ENCODE results near the gene GLO1.

GLO1 gene

DNA sequence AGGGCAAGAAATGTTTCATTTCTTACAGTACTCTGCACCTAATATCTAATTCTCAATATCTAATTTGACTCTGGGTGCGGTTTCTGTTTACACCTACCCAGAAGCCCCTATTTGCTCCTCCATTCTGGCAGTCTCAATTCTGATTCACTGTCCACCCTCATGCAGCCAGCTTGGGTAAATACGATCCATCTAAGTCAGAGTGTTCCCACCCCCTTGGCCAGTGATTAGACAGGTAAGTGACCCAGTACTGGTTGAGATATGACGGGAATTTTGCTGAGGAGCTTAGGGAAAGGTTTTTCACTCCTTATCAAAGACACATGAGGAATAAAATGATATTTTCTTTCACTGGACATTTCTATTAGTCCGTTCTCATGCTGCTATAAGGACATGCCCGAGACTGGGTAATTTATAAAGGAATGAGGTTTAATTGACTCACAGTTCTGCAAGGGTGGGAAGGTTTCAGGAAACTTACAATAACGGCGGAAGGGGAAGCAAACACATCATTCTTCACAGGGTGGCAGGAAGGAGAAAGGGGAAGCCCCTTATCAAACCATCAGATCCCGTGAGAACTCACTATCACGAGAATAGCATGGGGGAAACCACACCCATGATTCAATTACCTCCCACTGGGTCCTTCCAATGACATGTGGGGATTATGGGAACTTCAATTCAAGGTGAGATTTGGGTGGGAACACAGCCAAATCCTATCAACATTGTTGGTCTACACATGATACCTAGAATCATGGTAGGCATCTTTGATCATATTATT lies 29.4 kb downstream of the GLO1 start:
- H3K4me2 ChIP-seq (ENCODE audit: insufficient read depth, low read length): no peak overlapping the region
- DNase-seq (no peak), ATAC-seq (ENCODE audit: insufficient read depth, low read depth) (no peak)
- TF ChIP-seq CTCF (IDR thresholded peaks at IDR 0.05; ENCODE audit: borderline replicate concordance, extremely low read depth, low read length, poor library complexity, severe bottlenecking): no peak
- TF ChIP-seq EZH2 (IDR thresholded peaks at IDR 0.05; ENCODE audit: borderline replicate concordance, low read depth, low read length, severe bottlenecking): no peak
- no peak overlapping the region for H2AFZ ChIP-seq (ENCODE audit: low read depth, low read length)
- H3K27ac ChIP-seq (ENCODE audit: low read length): no peak overlapping the region
- H3K9ac ChIP-seq (ENCODE audit: low read depth, low read length): no peak overlapping the region
- no peaks in the 10 kb centered on the region for H3K27me3 ChIP-seq (ENCODE audit: insufficient read depth, low read length, poor library complexity)
- no peaks in the 10 kb centered on the region for H3K4me1 ChIP-seq (ENCODE audit: insufficient read depth, low read length)
- H3K4me3 ChIP-seq (ENCODE audit: low read depth in 1 of 2, low read length in 2 of 2): no peak overlapping the region
- no peaks in the 10 kb centered on the region; the same call in 1 of the 2 replicates for H4K20me1 ChIP-seq (ENCODE audit: insufficient read depth, low read length)
- H3K9me3 ChIP-seq (ENCODE audit: insufficient read depth, low read length, severe bottlenecking): no peaks in the 10 kb centered on the region
- no peaks in the 10 kb centered on the region for H3K79me2 ChIP-seq (ENCODE audit: insufficient read depth, low read length)
- H3K36me3 ChIP-seq (ENCODE audit: insufficient read depth, low read length): peaks cover 39% of the 10 kb centered on the region

GRCh38 chr6:38671885-38672467 lies 31.0 kb downstream of the GLO1 start:
- no peak overlapping the region for H3K9ac ChIP-seq (ENCODE audit: low read depth, low read length)
- no peaks in the 10 kb centered on the region for H3K4me1 ChIP-seq (ENCODE audit: insufficient read depth, low read length)
- H3K9me3 ChIP-seq (ENCODE audit: insufficient read depth, low read length, severe bottlenecking): no peaks in the 10 kb centered on the region
- peak; percentile 72 for TF ChIP-seq CTCF (IDR thresholded peaks at IDR 0.05; ENCODE audit: borderline replicate concordance, extremely low read depth, low read length, poor library complexity, severe bottlenecking)
- no peak for TF ChIP-seq EZH2 (IDR thresholded peaks at IDR 0.05; ENCODE audit: borderline replicate concordance, low read depth, low read length, severe bottlenecking)
- DNase-seq (peak; percentile 30), ATAC-seq (ENCODE audit: insufficient read depth, low read depth) (peak; percentile 89)
- no peak overlapping the region for H3K4me2 ChIP-seq (ENCODE audit: insufficient read depth, low read length)
- H3K4me3 ChIP-seq (ENCODE audit: low read depth in 1 of 2, low read length in 2 of 2): no peak overlapping the region
- no peak overlapping the region for H3K27ac ChIP-seq (ENCODE audit: low read length)
- H2AFZ ChIP-seq (ENCODE audit: low read depth, low read length): no peak overlapping the region
- H4K20me1 ChIP-seq (ENCODE audit: insufficient read depth, low read length): no peaks in the 10 kb centered on the region; the same call in 1 of the 2 replicates
- peaks cover 25% of the 10 kb centered on the region for H3K36me3 ChIP-seq (ENCODE audit: insufficient read depth, low read length)
- H3K27me3 ChIP-seq (ENCODE audit: insufficient read depth, low read length, poor library complexity): no peaks in the 10 kb centered on the region
- H3K79me2 ChIP-seq (ENCODE audit: insufficient read depth, low read length): no peaks in the 10 kb centered on the region

DNA sequence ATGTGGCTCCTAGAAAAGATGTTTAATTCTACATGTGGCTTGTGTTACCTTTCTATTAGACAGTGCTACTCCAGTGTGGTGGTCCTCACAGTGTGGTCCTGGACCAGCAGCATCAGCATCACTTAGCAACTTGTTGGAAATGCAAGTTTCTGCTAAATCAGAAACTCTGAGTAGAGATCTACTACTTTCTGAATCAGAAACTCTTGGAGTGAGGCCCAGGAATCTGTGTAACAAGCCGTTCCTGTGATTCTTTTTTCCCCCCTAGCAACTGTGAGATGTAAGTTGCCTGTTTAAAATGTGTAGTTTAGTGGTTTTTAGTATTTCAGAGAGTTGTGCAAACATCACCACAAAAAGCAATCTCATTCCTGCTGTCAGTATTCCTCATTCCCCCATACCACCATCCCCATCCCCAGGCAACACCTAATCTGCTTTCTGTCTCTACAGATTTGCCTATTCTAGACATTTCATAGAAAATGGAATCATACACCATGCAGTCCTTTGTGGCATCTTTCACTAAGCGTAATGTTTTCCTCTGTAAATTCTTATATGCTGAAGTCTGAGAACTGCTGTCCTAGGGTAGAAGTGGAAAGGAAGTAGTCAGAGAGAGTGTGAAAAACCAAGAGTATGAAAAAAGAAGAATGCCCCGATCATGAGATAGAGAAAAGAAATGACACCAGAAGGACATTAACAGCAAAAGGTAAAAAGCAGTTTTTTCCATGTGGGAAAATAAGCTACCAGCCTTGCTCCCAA lies 44.4 kb downstream of the GLO1 start:
- no peak overlapping the region for H3K4me2 ChIP-seq (ENCODE audit: insufficient read depth, low read length)
- no peaks in the 10 kb centered on the region for H3K9me3 ChIP-seq (ENCODE audit: insufficient read depth, low read length, severe bottlenecking)
- TF ChIP-seq CTCF (IDR thresholded peaks at IDR 0.05; ENCODE audit: borderline replicate concordance, extremely low read depth, low read length, poor library complexity, severe bottlenecking) (no peak), EZH2 (IDR thresholded peaks at IDR 0.05; ENCODE audit: borderline replicate concordance, low read depth, low read length, severe bottlenecking) (no peak)
- H3K4me1 ChIP-seq (ENCODE audit: insufficient read depth, low read length): no peaks in the 10 kb centered on the region
- no peak overlapping the region for H3K27ac ChIP-seq (ENCODE audit: low read length)
- no peak for ATAC-seq (ENCODE audit: insufficient read depth, low read depth)
- no peak overlapping the region for H3K9ac ChIP-seq (ENCODE audit: low read depth, low read length)
- H2AFZ ChIP-seq (ENCODE audit: low read depth, low read length): no peak overlapping the region
- H3K27me3 ChIP-seq (ENCODE audit: insufficient read depth, low read length, poor library complexity): no peaks in the 10 kb centered on the region
- no peaks in the 10 kb centered on the region for H3K36me3 ChIP-seq (ENCODE audit: insufficient read depth, low read length)
- H4K20me1 ChIP-seq (ENCODE audit: insufficient read depth, low read length): no peaks in the 10 kb centered on the region
- H3K79me2 ChIP-seq (ENCODE audit: insufficient read depth, low read length): no peaks in the 10 kb centered on the region
- no peak for DNase-seq
- H3K4me3 ChIP-seq (ENCODE audit: low read depth in 1 of 2, low read length in 2 of 2): no peak overlapping the region
